ENCODE measurements around the gene IGFBPL1. TPM values are rescaled to one million over a fixed set of nuclear protein-coding genes. Genes with fewer than 3 reads are reported as not detected.

The IGFBPL1 gene
- total RNA-seq, 3 donors from 2014 or later, result 0.38 to 0.63 TPM; not detected in 1

GRCh38 chr9:38373679-38374078 is 50.6 kb downstream of the IGFBPL1 start:
- ATAC-seq (no peak), DNase-seq (no peak)
- Histone ChIP-seq H3K4me1 (ENCODE audit: low read depth) (no peaks in the 10 kb centered on the region), H3K4me3 (no peak overlapping the region), H3K36me3 (ENCODE audit: low read depth) (no peaks in the 10 kb centered on the region), H3K9me3 (no peaks in the 10 kb centered on the region)
- intact Hi-C loops (cut with DNase I, micrococcal nuclease), result no loop called here
- no peak for TF ChIP-seq CTCF (IDR thresholded peaks at IDR 0.05)

- intact Hi-C loops (cut with DNase I, micrococcal nuclease), result no loop called here
- H3K4me3 ChIP-seq, result no peak overlapping the region
- TF ChIP-seq CTCF (IDR thresholded peaks at IDR 0.05), result no peak
- ATAC-seq (no peak), DNase-seq (no peak)
- no peaks in the 10 kb centered on the region for H3K36me3 ChIP-seq (ENCODE audit: low read depth)
- H3K4me1 ChIP-seq (ENCODE audit: low read depth), result no peaks in the 10 kb centered on the region
- no peaks in the 10 kb centered on the region for H3K9me3 ChIP-seq
Measured at GRCh38 chr9:38372762-38373619, 51.3 kb downstream of the IGFBPL1 start.

GRCh38 chr9:38371495-38371894 is 52.8 kb downstream of the IGFBPL1 start:
- Histone ChIP-seq H3K9me3 (no peaks in the 10 kb centered on the region), H3K4me3 (no peak overlapping the region), H3K4me1 (ENCODE audit: low read depth) (no peaks in the 10 kb centered on the region), H3K36me3 (ENCODE audit: low read depth) (no peaks in the 10 kb centered on the region)
- no peak for TF ChIP-seq CTCF (IDR thresholded peaks at IDR 0.05)
- DNase-seq, result peak in 1 of 3 donors; percentile 79
- intact Hi-C loops (cut with DNase I, micrococcal nuclease), result no loop called here
- peak; percentile 86 for ATAC-seq

GRCh38 chr9:38370176-38370575 is 54.1 kb downstream of the IGFBPL1 start:
- intact Hi-C loops (cut with DNase I, micrococcal nuclease), result no loop called here
- Histone ChIP-seq H3K36me3 (ENCODE audit: low read depth) (no peaks in the 10 kb centered on the region), H3K4me3 (no peak overlapping the region), H3K4me1 (ENCODE audit: low read depth) (no peaks in the 10 kb centered on the region), H3K9me3 (no peaks in the 10 kb centered on the region)
- ATAC-seq, result no peak
- no peak for DNase-seq
- TF ChIP-seq CTCF (IDR thresholded peaks at IDR 0.05), result no peak

- no peaks in the 10 kb centered on the region for H3K4me1 ChIP-seq (ENCODE audit: low read depth)
- TF ChIP-seq CTCF (IDR thresholded peaks at IDR 0.05), result no peak
- intact Hi-C loops (cut with DNase I, micrococcal nuclease), result no loop called here
- DNase-seq, result no peak
- H3K4me3 ChIP-seq, result no peak overlapping the region
- H3K36me3 ChIP-seq (ENCODE audit: low read depth), result no peaks in the 10 kb centered on the region
- ATAC-seq, result no peak
- no peaks in the 10 kb centered on the region for H3K9me3 ChIP-seq
Measured at GRCh38 chr9:38368731-38369130, 55.5 kb downstream of the IGFBPL1 start.
